KG1 (cell line): ENCODE data around the gene AQP12B.
"Not testable (repeated sequence)": the region's sequence is repeated elsewhere in the genome, so short reads cannot be mapped to it uniquely, and the experiment has no call there.

Experiments used
- DNase-seq: peaks from one replicate; lab custom pipeline; 2025; lab: John Stamatoyannopoulos, UW

Gene AQP12B, protein sequence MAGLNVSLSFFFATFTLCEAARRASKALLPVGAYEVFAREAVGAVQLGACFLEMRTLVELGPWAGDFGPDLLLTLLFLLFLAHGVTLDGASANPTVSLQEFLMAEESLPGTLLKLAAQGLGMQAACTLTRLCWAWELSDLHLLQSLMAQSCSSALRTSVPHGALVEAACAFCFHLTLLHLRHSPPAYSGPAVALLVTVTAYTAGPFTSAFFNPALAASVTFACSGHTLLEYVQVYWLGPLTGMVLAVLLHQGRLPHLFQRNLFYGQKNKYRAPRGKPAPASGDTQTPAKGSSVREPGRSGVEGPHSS

DNA sequence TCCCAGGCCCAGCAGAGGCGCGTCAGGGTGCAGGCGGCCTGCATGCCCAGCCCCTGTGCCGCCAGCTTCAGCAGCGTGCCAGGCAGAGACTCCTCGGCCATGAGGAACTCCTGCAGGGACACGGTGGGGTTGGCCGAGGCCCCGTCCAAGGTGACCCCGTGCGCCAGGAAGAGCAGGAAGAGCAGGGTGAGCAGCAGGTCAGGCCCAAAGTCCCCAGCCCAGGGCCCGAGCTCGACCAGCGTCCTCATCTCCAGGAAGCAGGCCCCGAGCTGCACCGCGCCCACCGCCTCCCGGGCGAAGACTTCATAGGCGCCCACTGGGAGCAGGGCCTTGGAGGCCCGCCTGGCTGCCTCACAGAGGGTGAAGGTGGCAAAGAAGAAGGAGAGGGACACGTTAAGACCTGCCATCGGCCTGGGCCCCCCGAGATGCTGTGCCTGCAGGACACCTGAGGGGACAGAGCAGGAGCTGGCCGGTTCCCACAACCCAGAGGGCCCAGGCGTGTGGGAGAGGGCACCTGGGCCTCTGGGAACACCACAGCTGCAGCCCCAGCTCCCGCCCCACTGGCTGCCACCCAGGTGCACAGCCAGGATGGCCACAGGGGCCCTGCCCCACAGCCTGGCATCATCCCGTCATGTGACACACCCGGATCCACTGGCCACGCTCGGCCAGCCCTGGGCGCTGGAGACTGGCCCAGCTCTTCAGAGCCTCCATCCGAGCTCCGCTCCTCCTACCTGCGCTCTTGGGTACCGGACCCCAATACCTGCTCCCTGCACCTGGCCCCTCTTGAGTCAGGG lies at the start of gene AQP12B:
TSS of gene AQP12B (minus strand) at position 455 of the 794 bp plus-strand sequence. CDS start at position 407, 48 bp downstream.
- DNase-seq, result not testable (repeated sequence)

DNA sequence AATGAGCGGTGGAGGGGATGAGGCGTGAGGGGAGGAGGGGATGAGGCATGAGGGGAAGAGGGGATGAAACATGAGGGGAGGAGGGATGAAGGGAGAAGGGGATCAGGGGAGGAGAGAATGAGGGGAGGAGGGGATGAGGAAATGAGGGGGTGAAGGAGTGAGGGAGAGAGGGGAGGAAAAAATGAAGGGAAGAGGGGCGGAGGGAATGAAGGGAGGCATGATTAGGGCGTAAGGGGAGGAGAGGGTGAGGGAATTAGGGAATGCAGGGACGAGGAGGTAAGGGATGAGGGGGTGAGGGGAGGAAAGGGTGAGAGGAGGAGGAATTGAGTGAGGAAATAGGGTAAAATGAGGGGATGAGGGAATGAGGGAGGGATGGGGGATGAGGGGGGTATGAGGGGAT lies 49.5 kb upstream of the AQP12B start:
- DNase-seq, result no peak

DNA sequence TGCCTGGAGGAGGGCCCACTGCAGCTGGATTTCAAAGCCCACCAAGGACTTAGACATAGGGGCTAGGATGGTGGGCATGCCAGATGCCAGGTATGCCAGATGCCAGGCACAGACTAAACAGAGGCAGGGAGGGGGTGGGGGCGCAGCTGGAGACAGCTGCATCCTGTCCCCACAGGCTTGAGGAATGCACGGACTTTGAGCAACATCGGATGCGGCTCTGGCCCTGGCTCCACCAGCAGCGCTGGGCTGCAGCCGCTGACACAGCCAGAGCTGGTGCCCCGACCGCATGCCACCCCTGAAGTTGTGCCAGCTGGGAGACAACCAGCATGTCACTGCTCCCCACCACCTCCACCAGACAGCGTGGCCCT lies 48.5 kb upstream of the AQP12B start:
- no peak for DNase-seq

DNA sequence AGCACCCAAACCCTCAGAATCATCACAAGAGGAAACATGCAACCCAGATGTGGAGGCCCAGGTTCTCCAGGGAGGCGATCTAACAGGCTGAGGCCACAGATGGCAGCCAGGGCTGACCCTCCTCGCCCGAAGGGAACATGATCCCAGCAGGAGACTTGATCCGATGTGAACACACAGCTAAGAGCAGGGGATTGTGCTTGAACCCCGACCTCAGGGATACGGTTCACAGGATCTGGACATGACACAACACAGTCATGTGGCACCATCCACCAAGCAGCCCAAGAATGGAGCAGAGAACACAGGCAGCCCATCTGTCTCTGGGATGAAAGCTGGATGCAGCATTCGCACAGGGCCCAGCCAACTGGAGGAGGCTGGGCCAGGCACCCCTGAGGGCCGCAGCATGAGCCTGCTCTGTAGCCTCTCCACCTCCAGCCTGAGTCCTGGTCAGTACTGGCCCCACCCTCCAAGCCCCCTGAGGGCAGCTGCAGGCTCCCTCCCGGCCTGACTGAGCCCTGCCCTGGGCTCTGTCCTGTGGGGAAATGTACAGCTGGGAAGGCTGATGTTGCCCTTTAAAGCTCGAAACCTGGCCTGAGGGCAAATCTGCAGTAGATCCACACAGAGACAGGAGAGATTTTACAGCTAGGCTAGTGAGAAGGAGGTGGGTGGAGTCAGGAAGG lies 48.0 kb upstream of the AQP12B start:
- no peak for DNase-seq

DNA sequence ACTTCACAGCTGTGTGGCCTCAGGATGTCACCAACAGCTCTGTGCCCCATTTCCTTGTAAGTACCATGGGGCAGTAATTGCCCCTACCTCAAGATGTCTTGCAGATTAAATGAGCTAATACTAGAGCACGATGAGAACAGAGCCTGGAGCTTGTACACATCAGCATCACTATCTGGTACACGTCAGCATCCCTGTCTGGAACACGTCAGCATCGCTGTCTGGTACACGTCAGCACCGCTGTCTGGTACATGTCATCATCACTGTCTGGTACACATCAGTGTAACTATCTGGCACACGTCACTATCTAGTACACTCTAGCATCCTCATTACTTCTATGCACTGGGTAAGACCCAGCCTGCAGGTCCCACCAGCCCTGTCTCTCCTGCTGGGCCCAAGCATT lies 46.1 kb upstream of the AQP12B start:
- DNase-seq, result no peak

DNA sequence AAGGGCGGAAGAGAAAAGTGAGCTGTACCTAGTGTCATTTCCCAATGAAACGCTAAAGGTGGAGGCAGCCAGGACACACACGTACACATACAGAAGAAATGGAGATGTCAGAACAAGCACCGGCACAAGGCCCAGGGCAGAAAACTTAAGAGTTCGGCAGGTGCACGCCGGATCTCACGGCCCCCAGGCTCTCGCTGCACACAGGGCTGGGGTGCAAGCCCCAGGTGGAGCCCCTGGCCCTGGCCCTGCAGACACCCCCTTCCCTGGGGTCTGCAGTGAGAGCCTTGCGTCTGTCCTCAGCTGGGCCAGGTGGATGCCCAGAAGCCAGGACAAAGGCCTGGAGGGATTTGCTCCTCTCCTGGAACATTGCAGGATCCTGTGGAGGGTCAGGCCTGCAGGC lies 45.7 kb upstream of the AQP12B start:
- DNase-seq, result no peak

DNA sequence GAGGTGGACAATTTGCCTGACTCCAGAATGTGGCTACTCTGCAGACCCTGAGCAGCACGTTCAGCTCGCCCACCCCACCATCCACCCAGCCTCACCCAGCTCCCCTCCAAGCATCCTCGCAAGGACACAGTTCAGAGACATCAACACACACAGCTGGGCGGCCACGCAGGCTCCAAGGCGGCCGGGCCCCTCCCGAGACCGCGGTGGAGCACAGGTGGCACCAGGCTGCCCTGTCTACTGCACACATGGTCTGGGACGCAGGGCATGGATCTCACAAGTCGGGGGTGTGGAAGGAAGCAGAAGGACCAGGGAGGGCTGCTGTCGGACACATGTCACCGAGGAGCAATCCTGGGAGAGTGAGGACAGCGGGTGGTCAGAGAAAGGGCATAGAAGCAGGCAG lies 45.2 kb upstream of the AQP12B start:
- DNase-seq, result no peak

DNA sequence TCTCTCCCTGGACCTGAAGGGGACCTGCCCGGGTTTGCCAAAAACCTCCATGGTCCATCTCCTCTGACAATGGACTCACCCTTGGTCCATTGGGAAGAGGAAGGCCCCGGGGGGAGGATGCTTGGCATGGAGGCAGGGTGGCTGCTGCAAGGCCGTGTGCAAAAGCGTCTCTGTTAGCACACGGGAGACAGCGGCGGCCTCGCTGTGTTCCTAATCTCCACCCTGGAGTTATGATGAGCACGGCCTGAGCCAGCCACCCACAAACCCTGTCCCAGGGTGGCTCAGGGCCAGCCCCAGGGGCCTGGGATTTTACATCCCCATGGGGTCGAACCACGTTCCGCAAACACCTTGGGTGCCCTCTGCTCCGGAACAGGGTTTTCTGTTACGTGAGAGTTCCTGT lies 44.8 kb upstream of the AQP12B start:
- DNase-seq, result no peak

DNA sequence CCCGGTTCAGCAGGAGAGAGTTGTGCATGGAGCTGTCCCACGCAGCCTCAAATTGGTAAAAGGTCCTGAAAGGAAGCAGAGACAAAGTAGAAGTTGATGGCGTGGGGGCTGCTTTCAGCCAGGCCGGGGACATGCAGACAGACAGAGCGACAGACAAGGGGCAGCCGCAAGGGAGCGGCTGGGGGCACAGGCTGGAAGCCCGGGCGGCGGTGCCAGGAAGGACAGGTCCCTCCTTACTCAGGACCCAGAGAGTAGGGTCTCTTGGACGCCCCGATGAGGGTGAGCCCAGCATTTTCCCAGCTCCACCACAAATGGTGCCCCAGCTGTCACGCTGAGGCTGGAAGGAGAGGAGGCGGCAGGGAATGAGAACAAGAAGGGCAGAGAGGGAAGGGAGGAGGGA lies 44.2 kb upstream of the AQP12B start:
- no peak for DNase-seq

DNA sequence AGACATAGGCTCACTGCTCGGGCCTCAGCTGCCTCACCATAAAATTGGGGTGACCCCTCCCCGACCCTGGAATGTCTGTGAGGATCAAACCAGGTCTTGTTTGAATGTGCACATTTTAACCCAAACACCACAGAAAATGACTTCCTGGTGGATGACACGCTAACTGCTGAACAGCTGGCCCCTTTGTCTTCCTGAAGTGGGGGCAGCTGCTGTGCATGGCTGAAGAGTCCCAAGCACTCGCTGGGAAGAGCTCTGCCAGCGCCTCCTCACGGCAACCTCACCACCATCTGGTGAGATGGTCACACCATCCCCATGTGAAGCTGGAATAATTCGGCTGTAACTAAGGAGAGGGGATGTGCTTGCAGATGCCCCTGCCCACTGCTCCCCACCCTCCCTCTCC lies 43.0 kb upstream of the AQP12B start:
- no peak for DNase-seq

DNA sequence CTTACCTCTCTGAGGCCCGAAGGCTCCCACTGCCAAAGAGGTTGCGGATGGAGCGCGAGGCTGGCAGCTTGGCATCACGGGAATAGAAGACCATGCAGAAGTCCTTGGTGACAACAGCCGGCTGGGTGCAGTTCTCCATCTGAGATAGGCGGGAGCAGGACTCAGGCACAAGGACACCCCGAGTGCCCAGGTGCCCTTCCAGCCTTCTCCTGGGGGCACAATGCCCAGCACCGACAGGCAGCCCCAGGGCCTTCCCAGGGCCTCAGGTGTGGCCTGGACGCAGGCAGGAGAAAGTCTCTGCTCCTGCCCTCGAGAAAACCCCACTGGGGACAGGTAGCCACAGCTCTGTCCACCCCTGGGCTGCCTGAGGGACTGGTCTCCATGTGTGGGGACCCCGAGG lies 42.6 kb upstream of the AQP12B start:
- DNase-seq, result no peak

DNA sequence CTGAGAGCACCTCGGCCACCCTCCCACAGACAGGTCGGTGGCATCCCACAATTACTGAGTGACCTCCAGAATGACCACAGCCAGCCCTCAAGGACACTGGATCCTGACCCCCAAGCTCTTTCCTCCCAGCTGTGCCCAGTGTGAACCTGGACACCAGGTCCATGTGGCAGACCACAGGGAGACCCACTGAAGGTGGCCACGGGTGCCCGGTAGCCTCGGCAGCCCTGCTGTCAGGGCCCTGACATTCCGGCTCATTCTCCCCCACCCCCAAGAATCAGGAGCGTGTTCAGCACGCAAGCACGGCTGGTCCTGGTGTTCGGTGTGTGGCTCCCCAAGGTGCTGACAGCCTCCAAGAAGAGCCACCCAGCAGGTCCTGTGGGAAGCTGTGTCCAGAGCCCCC lies 41.7 kb upstream of the AQP12B start:
- no peak for DNase-seq

DNA sequence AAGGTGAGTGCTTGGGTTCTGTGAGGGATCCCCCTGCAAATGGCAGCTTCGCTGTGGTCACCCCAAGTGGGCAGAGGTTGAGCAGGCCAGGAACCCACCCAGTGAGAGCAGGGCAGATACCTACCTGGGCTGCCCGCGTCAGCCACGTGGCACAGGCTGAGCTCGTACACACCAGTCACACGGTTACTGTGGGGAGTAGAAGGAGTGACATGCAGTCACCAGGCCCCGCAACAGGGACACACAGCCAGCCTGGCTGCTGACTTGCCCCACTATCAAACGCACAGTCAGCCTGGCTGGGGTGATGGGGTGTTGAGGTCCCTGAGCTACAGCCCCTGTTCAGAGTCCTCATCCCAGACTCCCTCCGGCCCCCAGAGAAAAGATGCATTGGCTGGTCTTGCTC lies 41.2 kb upstream of the AQP12B start:
- DNase-seq, result no peak

DNA sequence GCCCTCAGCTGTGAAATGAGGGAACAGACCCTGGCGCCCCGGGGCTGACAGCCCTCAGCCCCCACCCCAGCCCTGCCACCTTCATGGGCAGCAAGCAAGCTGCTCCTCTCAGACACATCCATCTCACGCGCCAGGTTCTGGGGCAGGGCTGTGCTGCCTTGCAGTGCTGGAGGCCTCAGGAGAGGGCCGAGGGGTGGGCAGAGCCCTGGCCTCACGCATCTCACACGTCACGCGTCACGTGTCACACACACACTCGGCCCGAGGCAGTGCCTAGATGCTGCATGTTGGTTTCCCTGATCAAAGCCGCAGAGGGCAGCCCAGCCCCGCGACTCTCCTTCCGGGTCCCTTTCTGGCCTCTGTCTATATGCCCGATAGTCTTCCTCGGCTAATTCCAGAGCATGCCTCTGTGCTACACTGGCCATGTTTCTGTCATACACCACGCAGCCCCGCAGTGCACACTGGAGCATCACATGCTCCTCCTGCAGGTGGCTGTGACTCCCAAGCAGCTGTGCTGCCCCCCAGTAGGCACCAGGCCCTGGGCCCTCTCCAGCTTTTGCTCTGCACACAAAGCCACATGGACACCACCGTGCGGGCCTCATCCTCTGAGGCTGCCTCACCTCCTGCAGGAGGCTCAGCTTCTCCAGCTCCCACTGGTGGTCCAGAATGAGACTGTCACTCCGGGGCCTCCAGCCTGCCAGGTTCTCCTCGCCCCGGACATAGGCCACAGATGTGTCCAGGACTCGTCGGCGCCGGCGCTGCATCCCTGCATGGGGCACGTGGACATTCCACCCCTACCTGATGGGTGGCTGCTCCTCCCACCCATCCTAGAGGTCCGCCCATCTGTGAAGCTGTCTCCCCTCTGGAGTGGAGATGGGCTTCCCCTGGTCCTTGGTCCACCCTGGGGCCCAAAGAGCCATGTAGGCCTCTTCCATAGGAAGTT lies 40.4 kb upstream of the AQP12B start:
- DNase-seq, result no peak

DNA sequence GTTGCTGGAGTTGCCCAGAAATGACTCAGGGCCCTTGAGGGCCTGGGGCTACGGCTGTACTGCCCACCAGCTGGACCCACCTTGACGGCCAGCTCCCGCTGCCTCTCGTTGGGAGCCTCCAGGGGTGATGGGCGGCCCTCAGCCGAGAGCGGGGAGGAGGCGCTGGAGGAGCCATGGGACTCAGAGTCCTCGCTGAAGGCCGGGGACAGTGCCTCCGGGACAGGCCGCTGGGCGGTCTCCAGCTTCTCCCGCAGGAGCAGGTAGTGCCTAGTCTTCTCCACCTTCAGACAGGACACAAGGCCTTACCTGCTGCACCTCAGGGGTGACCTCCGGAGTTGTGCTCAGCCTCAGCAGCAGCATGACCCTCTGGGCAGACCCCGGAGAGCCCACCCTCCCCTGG lies 39.7 kb upstream of the AQP12B start:
- no peak for DNase-seq

DNA sequence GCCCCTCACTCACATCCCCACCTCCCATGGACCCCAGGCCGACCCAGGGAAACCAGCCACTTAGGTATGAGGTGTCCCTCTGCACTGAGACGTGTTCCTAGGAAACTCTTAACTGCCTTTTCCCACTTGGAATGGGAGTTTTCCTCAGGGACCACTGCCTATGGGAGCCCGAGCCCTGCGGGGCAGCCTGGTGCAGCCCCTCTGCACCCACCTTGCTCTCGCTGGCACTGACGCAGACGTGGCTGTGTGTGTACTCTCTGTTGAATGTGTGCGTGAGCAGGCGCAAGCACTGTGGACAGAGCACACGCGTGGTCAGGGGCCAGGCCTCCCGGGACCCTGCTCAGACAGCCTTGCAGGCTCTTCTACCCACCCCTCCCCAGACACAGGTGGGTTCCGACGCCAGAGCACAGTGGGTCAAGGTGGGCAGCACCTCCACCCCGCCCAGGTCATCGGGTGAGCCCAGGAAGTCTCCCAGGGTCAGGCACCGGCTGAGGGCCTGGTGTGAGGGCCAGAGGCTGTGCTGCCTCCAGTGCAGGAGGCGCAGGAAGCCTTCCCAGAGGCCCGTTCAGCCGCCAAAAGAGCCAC lies 39.0 kb upstream of the AQP12B start:
- DNase-seq, result no peak

DNA sequence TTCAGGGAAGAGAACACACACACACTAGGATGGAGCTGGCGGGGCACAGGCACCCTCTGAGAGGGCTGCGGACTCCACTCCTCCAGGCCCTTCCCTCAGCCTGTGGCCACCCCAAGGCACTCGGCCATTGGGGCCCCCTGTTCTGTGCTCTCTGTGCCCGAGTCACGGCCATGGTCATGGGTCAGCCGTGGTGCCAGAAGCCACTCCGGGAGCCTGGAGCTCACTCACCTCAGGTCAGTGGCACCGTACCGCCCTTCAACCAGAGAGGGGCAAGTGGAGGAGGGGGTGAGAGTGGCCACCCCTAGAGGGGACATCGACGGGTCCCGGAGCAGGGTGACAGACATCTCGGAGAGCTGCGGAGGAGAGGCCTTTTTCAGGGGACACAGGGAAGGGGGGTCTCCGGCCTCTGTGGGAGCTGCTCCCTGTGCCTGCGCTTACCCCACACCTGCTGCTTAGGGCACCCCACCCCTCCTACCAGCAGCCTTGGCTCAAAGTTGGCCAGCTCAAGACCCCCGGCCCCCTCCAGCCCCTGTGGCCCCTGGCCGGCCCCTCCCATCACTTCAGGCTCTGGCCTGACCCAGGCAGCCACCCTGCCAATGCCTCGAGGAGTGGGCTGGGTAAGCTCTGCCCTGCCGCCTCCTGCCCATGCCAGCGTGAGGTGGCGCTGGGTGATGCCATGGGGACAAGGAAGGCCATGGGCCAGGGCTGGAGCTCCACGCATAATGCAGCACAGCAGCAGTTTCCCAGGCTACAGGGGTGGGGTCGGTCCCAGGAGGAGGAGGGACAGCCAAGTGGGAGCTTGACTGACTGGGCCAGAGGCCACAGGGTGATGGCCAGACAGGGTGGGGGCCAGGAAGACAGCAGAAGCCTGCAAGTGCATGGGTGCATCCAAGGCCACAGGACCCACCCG lies 38.3 kb upstream of the AQP12B start:
- no peak for DNase-seq

DNA sequence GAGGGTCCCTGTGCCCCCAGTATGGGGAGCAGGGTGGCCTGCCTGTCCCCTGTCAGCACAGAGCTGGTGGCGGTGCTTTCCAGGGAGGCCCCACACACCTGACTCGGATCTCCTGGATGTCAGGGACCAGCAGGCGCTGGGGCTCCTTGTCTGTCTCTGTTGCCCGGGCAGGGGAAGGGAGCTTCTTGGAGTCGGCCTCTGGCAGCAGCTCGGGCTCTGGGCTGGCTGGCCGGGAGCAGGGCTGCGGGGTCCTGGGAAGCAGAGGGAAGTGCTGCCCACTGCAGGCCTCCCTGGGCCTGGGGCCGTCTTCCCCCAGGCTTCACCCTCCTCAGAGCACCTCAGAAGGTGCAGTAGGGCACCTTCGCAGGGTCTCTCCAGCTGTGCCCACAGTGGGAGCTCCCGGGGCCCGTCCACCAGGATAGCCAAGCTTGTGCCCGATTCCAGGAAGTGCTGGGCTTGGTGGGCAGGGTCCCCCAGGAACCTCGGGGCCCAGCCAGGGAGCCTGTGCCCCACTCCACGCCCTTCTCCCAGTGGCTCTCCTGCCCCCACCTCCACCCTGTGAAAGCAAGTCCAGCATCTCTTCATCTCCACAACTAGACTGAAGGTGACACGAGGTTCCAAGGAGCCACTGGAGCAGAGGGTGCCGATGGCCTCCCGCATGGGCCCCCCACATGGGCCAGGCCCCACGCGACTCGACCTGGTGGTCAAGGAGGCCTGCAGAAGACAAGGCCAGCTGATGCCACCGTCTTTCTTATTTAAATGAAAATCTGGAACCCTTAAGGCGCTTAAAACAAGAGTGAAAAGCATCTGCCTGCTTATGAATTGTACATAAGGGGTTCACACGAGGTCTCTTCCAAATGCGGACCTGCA lies 37.2 kb upstream of the AQP12B start:
- DNase-seq, result no peak

DNA sequence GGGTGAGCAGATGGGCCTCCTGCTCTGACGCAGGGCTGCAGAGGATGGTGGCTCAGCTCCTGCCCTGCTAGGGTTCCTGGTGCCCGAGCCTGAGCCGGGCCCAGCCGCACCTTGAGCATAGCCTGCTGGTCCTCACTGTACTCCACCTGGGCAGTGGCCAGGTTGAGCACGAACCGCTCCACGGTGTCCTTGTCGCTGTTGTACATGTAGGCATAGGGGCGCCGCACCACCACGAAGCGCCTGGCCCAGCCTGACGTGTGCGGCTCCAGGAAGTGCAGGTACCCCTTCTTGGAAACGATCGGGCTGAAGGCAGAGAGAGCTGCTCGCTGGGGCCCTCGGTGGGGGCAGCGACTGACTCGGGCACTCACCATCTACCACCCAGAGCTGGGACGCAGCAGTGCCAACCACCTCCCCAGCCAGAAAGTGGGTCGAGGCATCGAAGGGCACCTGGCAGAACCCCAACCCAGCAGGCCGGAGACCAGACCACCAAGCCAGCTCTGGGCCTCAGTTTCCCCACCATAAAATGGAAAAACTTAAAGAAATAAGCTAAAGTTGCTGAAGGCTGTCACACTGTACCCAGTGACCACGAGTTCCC lies 36.3 kb upstream of the AQP12B start:
- DNase-seq, result no peak
